Tibial nerve (tissue), 4 donors: Measurements from ENCODE around the gene FYB1. TPM values are rescaled to one million over a fixed set of nuclear protein-coding genes. Genes with fewer than 3 reads are reported as not detected.

ENCODE experiments used
- DNase-seq, 2 donors: peaks; one replicate each; pipeline ENCODE4 v3.0.0-alpha.2; 2019; ENCODE audit warnings: low spot score in 2 of 2
- H3K27ac ChIP-seq, 4 donors: fragments of 200-600 bp; sonication (generic) in 3 of 4; one replicate each; pipeline ENCODE4 v1.5.1; 2017 to 2019; ENCODE audit warnings: mild to moderate bottlenecking in 1 of 4
- H3K27me3 ChIP-seq, 2 donors: fragments of 200-600 bp; sonication (generic) in 1 of 2; one replicate each; pipeline versions ENCODE4 v1.5.1 to v1.6.0; 2017 to 2019
- H3K36me3 ChIP-seq, 3 donors: fragments of 200-600 bp; sonication (generic); one replicate each; pipeline ENCODE4 v1.5.1; 2018 to 2019
- H3K4me1 ChIP-seq, 4 donors: fragments of 200-600 bp; sonication (generic) in 3 of 4; one replicate each; pipeline ENCODE4 v1.5.1; 2017 to 2019
- H3K4me3 ChIP-seq, 4 donors: fragments of 200-600 bp; sonication (generic) in 3 of 4; one replicate each; pipeline ENCODE4 v1.5.1; 2017 to 2019; ENCODE audit warnings: mild to moderate bottlenecking in 1 of 4, moderate library complexity in 1 of 4
- H3K9me3 ChIP-seq, 4 donors: fragments of 200-600 bp; sonication (generic) in 3 of 4; one replicate each; pipeline ENCODE4 v1.5.1; 2017 to 2019
- CTCF ChIP-seq, 5 experiments: fragments of 200-600 bp in 3 of 5; fragments of 450-650 bp in 2 of 5; sonication (generic) in 3 of 5; IDR thresholded peaks; one replicate each; pipeline ENCODE4 v1.5.1; 2016 to 2019; ENCODE audit warnings: antibody characterized with exemption in 5 of 5, mild to moderate bottlenecking in 3 of 5, moderate library complexity in 2 of 5
- EP300 ChIP-seq, 2 donors: sonication (generic); formaldehyde crosslinking; IDR thresholded peaks; one replicate each; pipeline ENCODE4 v1.6.1; 2017; ENCODE audit warnings: antibody characterized with exemption in 2 of 2, mild to moderate bottlenecking in 1 of 2
- POLR2A ChIP-seq, 2 donors: fragments of 450-650 bp; IDR thresholded peaks; one replicate each; pipeline ENCODE4 v1.6.1; 2017; ENCODE audit warnings: antibody characterized with exemption in 2 of 2, mild to moderate bottlenecking in 2 of 2, moderate library complexity in 2 of 2
- whole genome bisulfite sequencing, 2 donors: methylation state at CpG; one replicate each; pipeline ENCODE4 v1.1.5; 2018; 5-methylcytosine and 5-hydroxymethylcytosine counted together
- total RNA-seq, 4 donors: library from RNA; depleted of rRNA; stranded (reverse); fragments of >200 nt; gene quantifications; one replicate each; pipeline ENCODE4 v1.1.0, GENCODE V29; 2016

FYB1 gene
- total RNA-seq, 4 donors from 2014 or later: 6.7 to 25.1 (median 16.3) TPM

DNA sequence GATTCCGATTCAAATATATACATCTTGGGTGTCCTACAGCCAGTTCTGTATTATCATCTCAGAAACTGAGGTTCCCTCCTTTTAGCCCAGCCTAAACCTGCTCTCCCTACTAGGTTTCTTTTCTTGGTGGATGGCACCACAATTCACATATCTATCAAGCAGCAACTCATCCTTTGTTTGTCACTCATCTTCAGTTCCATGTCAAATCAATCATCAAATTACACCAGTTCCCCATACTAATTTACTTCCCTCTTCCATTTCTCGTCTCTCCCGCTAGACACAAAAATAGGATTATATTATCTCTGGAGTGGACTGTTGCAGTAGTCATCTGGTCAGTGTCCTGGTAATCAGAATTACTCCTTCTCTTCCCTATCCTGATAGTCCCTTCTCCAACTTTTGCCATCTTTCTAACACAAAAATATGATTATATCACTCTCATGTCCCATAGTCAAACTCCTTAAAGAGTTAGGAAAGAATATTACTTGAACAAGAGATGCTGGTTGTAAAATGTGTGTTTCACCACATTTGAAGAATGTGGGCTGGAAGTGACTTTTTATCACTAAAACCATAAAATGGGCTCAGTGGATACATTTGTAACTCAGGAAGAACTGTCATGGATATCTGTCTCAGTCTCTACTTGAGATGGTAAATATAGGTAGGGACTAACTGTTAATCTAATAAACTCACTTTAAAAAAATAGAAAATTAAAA is 76.1 kb downstream of the FYB1 start:
- Histone ChIP-seq H3K9me3 (no peaks in the 10 kb centered on the region), H3K27ac (no peak overlapping the region), H3K4me3 (no peak overlapping the region), H3K4me1 (peaks cover 0 to 7% (median 0%) of the 10 kb centered on the region in 4 donors), H3K27me3 (no peaks in the 10 kb centered on the region), H3K36me3 (no peaks in the 10 kb centered on the region)
- TF ChIP-seq EP300 (IDR thresholded peaks at IDR 0.05) (no peak), CTCF (IDR thresholded peaks at IDR 0.05) (no peak), POLR2A (IDR thresholded peaks at IDR 0.05) (no peak)
- 85 to 86% methylated on average over 3 of the region's 3 CpGs for WGBS, 2 donors
- DNase-seq: no peak

DNA sequence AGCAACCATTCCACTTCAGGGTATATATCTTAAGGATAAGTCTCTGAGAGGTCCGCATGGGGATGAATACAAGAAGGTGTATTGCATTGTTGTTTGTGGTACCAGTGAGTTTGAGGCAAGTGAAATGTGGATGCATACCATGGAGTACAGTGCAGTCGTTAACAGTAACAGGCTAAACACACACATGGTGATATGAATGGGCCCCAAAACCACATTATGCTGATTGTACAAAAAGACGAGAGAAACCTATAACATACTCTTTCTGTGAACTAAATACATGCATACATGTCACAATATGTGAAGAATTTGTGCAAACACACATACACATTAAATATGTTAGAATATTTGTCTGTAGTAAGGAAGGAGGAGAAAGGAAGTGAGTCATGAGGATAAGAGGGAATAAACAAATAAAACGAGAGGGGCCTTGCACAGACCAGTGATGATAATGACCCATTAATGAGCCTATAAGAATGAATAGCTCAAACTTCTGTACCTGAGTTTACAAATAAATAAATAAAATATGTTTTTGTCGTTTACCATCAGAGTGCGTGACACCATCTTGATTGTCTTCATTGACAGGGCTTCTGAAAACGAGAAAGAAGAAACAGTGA is 78.7 kb downstream of the FYB1 start:
- TF ChIP-seq CTCF (IDR thresholded peaks at IDR 0.05) (no peak), POLR2A (IDR thresholded peaks at IDR 0.05) (no peak), EP300 (IDR thresholded peaks at IDR 0.05) (no peak)
- 89 to 90% methylated on average over 7 of the region's 7 CpGs for WGBS, 2 donors
- H3K27me3 ChIP-seq: no peaks in the 10 kb centered on the region
- no peaks in the 10 kb centered on the region for H3K4me1 ChIP-seq
- no peak for DNase-seq
- no peak overlapping the region for H3K27ac ChIP-seq
- H3K4me3 ChIP-seq: no peak overlapping the region
- H3K9me3 ChIP-seq: no peaks in the 10 kb centered on the region
- no peaks in the 10 kb centered on the region for H3K36me3 ChIP-seq

DNA sequence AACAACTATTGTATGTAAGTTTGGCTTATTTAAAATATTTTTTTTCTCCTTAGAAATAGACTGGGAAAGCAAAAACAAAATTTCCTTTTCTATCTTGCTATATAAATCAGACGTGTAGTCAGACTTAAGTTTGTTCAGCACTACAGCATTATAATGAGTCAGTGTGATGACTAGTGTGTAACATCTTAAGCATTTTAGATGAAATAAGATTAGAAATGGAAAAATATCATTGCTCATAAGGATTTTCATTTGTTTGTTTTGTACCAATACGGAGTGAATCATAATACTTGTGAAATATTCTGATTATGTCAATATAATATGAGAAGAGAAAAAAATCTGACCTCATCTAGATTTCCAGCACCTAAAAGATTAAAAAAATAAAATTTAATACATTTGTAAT is 80.5 kb downstream of the FYB1 start:
- no peaks in the 10 kb centered on the region for H3K4me1 ChIP-seq
- no peaks in the 10 kb centered on the region for H3K9me3 ChIP-seq
- WGBS, 2 donors: 46 to 50% methylated on average over 2 of the region's 2 CpGs
- H3K27me3 ChIP-seq: no peaks in the 10 kb centered on the region
- no peak overlapping the region for H3K4me3 ChIP-seq
- no peak overlapping the region for H3K27ac ChIP-seq
- no peak for TF ChIP-seq EP300 (IDR thresholded peaks at IDR 0.05)
- no peak for DNase-seq
- H3K36me3 ChIP-seq: no peaks in the 10 kb centered on the region

DNA sequence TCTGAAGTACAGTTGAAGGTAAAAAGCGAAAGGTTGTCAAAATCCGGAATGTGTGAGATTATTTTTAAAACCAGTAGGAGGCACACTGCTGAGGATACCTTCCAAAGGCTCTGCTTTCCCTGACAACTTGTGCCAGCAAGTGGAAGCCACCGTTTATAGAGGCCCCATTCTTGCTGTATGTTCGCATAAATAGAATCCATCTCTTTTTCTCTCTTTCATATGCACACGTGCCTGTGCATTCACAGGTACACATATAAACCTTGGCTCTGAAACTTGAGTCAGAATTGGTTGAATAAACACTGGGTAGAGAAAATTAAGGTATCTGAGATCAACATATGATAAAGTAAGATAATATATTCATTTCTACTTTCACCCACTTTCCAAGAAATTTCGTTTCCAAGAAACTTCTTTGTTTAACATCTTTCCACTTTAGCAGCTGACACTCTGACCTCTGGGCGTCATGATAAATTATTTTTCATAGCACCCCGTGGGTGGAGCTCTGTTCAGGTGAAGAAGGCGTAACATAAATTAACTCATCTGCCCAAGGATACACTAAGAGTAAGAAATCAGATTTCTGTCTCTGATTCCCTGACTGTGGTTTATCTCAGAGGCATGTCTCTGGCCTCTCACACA is 81.4 kb downstream of the FYB1 start:
- TF ChIP-seq CTCF (IDR thresholded peaks at IDR 0.05): no peak
- no peak for TF ChIP-seq EP300 (IDR thresholded peaks at IDR 0.05)
- no peak for TF ChIP-seq POLR2A (IDR thresholded peaks at IDR 0.05)
- Histone ChIP-seq H3K27ac (no peak overlapping the region), H3K9me3 (no peaks in the 10 kb centered on the region), H3K4me3 (no peak overlapping the region), H3K36me3 (no peaks in the 10 kb centered on the region), H3K27me3 (no peaks in the 10 kb centered on the region), H3K4me1 (no peaks in the 10 kb centered on the region)
- DNase-seq: no peak
- 67 to 68% methylated on average over 9 of the region's 9 CpGs for WGBS, 2 donors

DNA sequence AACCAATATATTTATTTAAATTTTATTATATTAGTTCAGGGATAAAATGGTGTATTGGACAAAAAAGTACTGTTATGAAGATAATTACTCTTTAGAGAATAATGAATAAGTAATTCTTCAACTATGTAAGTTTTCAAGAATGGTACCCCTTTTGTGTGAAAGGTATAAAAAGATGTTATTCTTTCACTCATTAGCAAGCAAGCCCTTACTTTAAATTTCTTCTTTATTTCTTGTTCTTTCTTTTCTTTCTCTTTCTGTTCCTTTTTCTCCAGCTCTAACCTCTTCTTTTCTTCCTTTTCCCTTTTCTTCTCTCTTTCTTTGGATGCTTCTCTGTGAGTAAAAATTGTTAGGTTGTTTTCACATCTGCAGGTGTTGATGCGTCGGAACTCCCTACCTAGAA is 82.0 kb downstream of the FYB1 start:
- Histone ChIP-seq H3K27ac (no peak overlapping the region), H3K4me1 (no peaks in the 10 kb centered on the region), H3K4me3 (no peak overlapping the region), H3K36me3 (no peaks in the 10 kb centered on the region), H3K27me3 (no peaks in the 10 kb centered on the region), H3K9me3 (no peaks in the 10 kb centered on the region)
- TF ChIP-seq POLR2A (IDR thresholded peaks at IDR 0.05) (no peak), CTCF (IDR thresholded peaks at IDR 0.05) (no peak), EP300 (IDR thresholded peaks at IDR 0.05) (no peak)
- WGBS, 2 donors: 96 to 98% methylated on average over 2 of the region's 2 CpGs
- DNase-seq: no peak
